Measurements from ENCODE around the gene CYLD.

DNA sequence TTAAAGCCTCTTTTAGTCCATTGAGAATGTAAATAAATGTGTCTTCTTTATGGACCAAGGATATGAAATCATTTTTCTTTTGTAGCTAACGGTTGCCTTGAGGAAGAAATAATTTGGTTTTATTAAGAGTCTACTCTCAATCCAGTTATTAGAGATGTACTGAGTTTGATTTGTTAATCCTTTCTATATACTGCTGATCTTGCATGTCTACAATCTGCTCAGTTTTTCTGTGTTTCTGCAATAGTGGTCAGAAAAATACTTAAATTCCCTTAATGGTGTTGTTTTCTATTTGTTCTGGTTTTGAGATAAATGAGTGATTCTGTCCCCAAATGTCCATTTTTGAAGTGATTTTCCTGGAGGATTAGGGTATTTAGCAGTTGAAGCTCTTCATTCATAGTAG is 54.9 kb downstream of the CYLD start:
- TF ChIP-seq, protein P1, sequence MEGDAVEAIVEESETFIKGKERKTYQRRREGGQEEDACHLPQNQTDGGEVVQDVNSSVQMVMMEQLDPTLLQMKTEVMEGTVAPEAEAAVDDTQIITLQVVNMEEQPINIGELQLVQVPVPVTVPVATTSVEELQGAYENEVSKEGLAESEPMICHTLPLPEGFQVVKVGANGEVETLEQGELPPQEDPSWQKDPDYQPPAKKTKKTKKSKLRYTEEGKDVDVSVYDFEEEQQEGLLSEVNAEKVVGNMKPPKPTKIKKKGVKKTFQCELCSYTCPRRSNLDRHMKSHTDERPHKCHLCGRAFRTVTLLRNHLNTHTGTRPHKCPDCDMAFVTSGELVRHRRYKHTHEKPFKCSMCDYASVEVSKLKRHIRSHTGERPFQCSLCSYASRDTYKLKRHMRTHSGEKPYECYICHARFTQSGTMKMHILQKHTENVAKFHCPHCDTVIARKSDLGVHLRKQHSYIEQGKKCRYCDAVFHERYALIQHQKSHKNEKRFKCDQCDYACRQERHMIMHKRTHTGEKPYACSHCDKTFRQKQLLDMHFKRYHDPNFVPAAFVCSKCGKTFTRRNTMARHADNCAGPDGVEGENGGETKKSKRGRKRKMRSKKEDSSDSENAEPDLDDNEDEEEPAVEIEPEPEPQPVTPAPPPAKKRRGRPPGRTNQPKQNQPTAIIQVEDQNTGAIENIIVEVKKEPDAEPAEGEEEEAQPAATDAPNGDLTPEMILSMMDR (IDR thresholded peaks at IDR 0.05), result no peak
- no peak for TF ChIP-seq POLR2AphosphoS5 (IDR thresholded peaks at IDR 0.05)
- no peak for TF ChIP-seq POLR2A (IDR thresholded peaks at IDR 0.05)

Data from transverse colon (tissue), 4 donors.